PC-3 (cell line): Measurements from ENCODE around the gene MAP2K5. TPM values are rescaled to one million over a fixed set of nuclear protein-coding genes. Genes with fewer than 3 reads are reported as not detected.

Experiments used
- ATAC-seq: fragments of 200-7000 bp; cut with Tn5 transposase; 2 replicates; pipeline ENCODE4 v1.9.1; 2020; ENCODE audit warnings: mild to moderate bottlenecking, moderate library complexity
- BruUV-seq: library from RNA; stranded (reverse); fragments of 400-500 nt; replicated peaks from 2 replicates; lab custom pipeline; 2021; lab: Mats Ljungman, UMichigan
- CTCF ChIA-PET: fragments of 300-600 bp; sonication (Branson Sonifier 250); formaldehyde crosslinking; loops from one replicate; lab custom pipeline; 2022; ENCODE audit warnings: antibody characterized with exemption; lab: Charles Lee
- POLR2A ChIA-PET: fragments of 300-600 bp; sonication (Branson Sonifier 250); formaldehyde crosslinking; loops from one replicate; lab custom pipeline; 2022; ENCODE audit warnings: antibody characterized with exemption; ENCODE audit not compliant: unreplicated experiment; lab: Charles Lee
- DNase-seq: peaks from one replicate; pipeline ENCODE4 v3.0.0-alpha.2; 2015
- H2AFZ ChIP-seq: fragments of 300-600 bp; sonication (generic); 2 replicates; pipeline ENCODE4 v1.6.0; 2016; ENCODE audit warnings: antibody characterized with exemption, low read length
- H3F3A ChIP-seq: fragments of 300-600 bp; sonication (generic); one replicate; pipeline ENCODE4 v1.6.0; 2017; ENCODE audit warnings: antibody characterized with exemption, low read length, control low read depth, mild to moderate bottlenecking; ENCODE audit not compliant: unreplicated experiment
- H3K27ac ChIP-seq: fragments of 300-600 bp; sonication (generic); 2 replicates; pipeline ENCODE4 v1.5.1; 2016; ENCODE audit warnings: mild to moderate bottlenecking, low read length
- H3K27me3 ChIP-seq: fragments of 300-600 bp; sonication (generic); 2 replicates; pipeline ENCODE4 v1.6.1; 2016; ENCODE audit warnings: low read length, mixed read lengths
- H3K36me3 ChIP-seq: fragments of 300-600 bp; sonication (generic); 2 replicates; pipeline ENCODE4 v1.6.1; 2016; ENCODE audit warnings: low read depth, mixed run types, low read length, mixed read lengths
- H3K4me1 ChIP-seq: fragments of 300-600 bp; sonication (generic); 2 replicates; pipeline ENCODE4 v1.5.1; 2016; ENCODE audit warnings: low read length; ENCODE audit not compliant: insufficient read depth
- H3K4me2 ChIP-seq: fragments of 300-600 bp; sonication (generic); 2 replicates; pipeline ENCODE4 v1.6.0; 2016; ENCODE audit warnings: low read length
- H3K4me3 ChIP-seq: fragments of 300-600 bp; sonication (generic); 2 replicates; pipeline ENCODE4 v1.5.1; 2016; ENCODE audit warnings: mild to moderate bottlenecking, low read length, mixed read lengths
- H3K79me2 ChIP-seq: fragments of 300-600 bp; sonication (generic); 2 replicates; pipeline ENCODE4 v1.6.1; 2017; ENCODE audit warnings: low read length, mixed read lengths
- H3K9ac ChIP-seq: fragments of 300-600 bp; sonication (generic); 2 replicates; pipeline ENCODE4 v1.6.0; 2016; ENCODE audit warnings: mild to moderate bottlenecking, low read length
- H3K9me2 ChIP-seq: fragments of 300-600 bp; sonication (generic); replicated peaks from 2 replicates; pipeline ENCODE4 v1.6.1; 2016; ENCODE audit warnings: mixed run types, low read length, mixed read lengths
- H3K9me3 ChIP-seq: fragments of 300-600 bp; sonication (generic); 2 replicates; pipeline ENCODE4 v1.6.1; 2016; ENCODE audit warnings: low read length, mixed read lengths
- H4K20me1 ChIP-seq: fragments of 300-600 bp; sonication (generic); 2 replicates; pipeline ENCODE4 v1.6.1; 2016; ENCODE audit warnings: low read length, mixed read lengths
- CTCF ChIP-seq: fragments of 300-600 bp; sonication (generic); conservative IDR thresholded peaks from 2 replicates; pipeline ENCODE4 v1.5.1; 2017; ENCODE audit warnings: antibody characterized with exemption, low read depth, mild to moderate bottlenecking, low read length
- EZH2 ChIP-seq: fragments of 300-600 bp; sonication (generic); IDR thresholded peaks from one replicate; pipeline ENCODE4 v1.6.1; 2017; ENCODE audit warnings: antibody characterized with exemption, mild to moderate bottlenecking, low read length; ENCODE audit not compliant: unreplicated experiment
- EZH2phosphoT487 ChIP-seq: fragments of 300-600 bp; sonication (generic); IDR thresholded peaks from 2 replicates; pipeline ENCODE4 v1.6.1; 2018; ENCODE audit warnings: mild to moderate bottlenecking, antibody characterized with exemption, low read length, borderline replicate concordance
- intact Hi-C: fragments of 100-400 bp; cut with micrococcal nuclease; formaldehyde crosslinking; loops from 2 replicates; pipeline ENCODE4 v1.9.0; 2023
- total RNA-seq: library from RNA; depleted of rRNA; stranded (reverse); fragments of >200 nt; gene quantifications from 2 replicates; pipeline ENCODE4 v1.2.3, GENCODE V29; 2014

MAP2K5 gene
- total RNA-seq, 1 experiment from 2014 or later: 5.5 TPM

- H3K4me1 ChIP-seq: peaks cover 17% of the 10 kb centered on the region
- H3K4me2 ChIP-seq: peak within 1 kb of the TSS; percentile 92
- peak within 1 kb of the TSS; percentile 96 for H3K4me3 ChIP-seq
- no peaks in the 10 kb centered on the region for H3K36me3 ChIP-seq
- peaks cover 9% of the 10 kb centered on the region for H3K27me3 ChIP-seq
- intact Hi-C loops: loop anchor here (5.0 to 10.0 kb wide), 3 partner anchors 145 to 453 kb away; no protein-coding TSS in a partner anchor
- no peaks in the 10 kb centered on the region for H3K79me2 ChIP-seq
- TF ChIP-seq EZH2phosphoT487: no peak
- TF ChIP-seq EZH2: no peak
- no peak for TF ChIP-seq CTCF
- no peaks in the 10 kb centered on the region for H4K20me1 ChIP-seq
- POLR2A ChIA-PET: interaction anchor here (0.6 kb wide), 1 partner anchor 930 kb away, joined by 3 read pairs; no protein-coding TSS in a partner anchor
- DNase-seq: peak; percentile 84
- TSS peak; percentile 90 for BruUV-seq
- H3K9ac ChIP-seq: peak within 1 kb of the TSS; percentile 84
- peak within 1 kb of the TSS; percentile 29 for H3K27ac ChIP-seq
- H3K9me3 ChIP-seq: no peaks in the 10 kb centered on the region
- ATAC-seq: peak; percentile 62
- H3F3A ChIP-seq: no peaks in the 10 kb centered on the region
- CTCF ChIA-PET: no interaction called here
- H2AFZ ChIP-seq: peak within 1 kb of the TSS; percentile 99
- H3K9me2 ChIP-seq: no peaks in the 10 kb centered on the region
Measured at GRCh38 chr15:67839929-67840748, 297.6 kb downstream of the MAP2K5 start, which contains the start of gene RNU6-1. TSS of gene RNU6-1 (minus strand) at chr15:67840045.

GRCh38 chr15:67840749-67841512 lies 298.4 kb downstream of the MAP2K5 start:
- TF ChIP-seq EZH2: no peak
- no peak for TF ChIP-seq CTCF
- TF ChIP-seq EZH2phosphoT487: no peak
- peak overlapping the region; percentile 96 for H3K4me3 ChIP-seq
- ATAC-seq (0 out of 2 replicates have a peak, but pooled peaks have one; percentile 6), DNase-seq (peak; percentile 32)
- POLR2A ChIA-PET: interaction anchor here (0.6 kb wide), 2 partner anchors 320 to 931 kb away, joined by 3 read pairs; partner anchors contain the start of gene C15orf61
- peak overlapping the region; percentile 84 for H3K9ac ChIP-seq
- peak overlapping the region; percentile 92 for H3K4me2 ChIP-seq
- H3K79me2 ChIP-seq: no peaks in the 10 kb centered on the region
- peaks cover 2% of the 10 kb centered on the region; the same call in 1 of the 2 replicates for H3K27me3 ChIP-seq
- intact Hi-C loops: loop anchor here (5.0 kb wide), 1 partner anchor 316 kb away; no protein-coding TSS in a partner anchor
- H3K4me1 ChIP-seq: peaks cover 17% of the 10 kb centered on the region
- no peaks in the 10 kb centered on the region for H4K20me1 ChIP-seq
- H3K9me3 ChIP-seq: no peaks in the 10 kb centered on the region
- peak overlapping the region; percentile 99 for H2AFZ ChIP-seq
- BruUV-seq: no TSS peak
- H3K9me2 ChIP-seq: no peaks in the 10 kb centered on the region
- H3K36me3 ChIP-seq: no peaks in the 10 kb centered on the region
- H3F3A ChIP-seq: no peaks in the 10 kb centered on the region
- CTCF ChIA-PET: interaction anchor here (0.6 kb wide), 1 partner anchor 118 kb away, joined by 3 read pairs; no protein-coding TSS in a partner anchor
- H3K27ac ChIP-seq: 0 out of 2 replicates have a peak overlapping the region, but pooled peaks have one; percentile 29
